IPS-NIHi7 (cell line): ENCODE data around the gene MYO15B.

ENCODE experiments used
- DNase-seq: peaks from one replicate; pipeline ENCODE4 v3.0.0; 2012; ENCODE audit warnings: mixed read lengths; ENCODE audit errors: extremely low spot score

Gene MYO15B

GRCh38 chr17:75558666-75559530 is 28.7 kb upstream of the MYO15B start:
- DNase-seq = no peak

GRCh38 chr17:75559958-75560533 is 27.6 kb upstream of the MYO15B start:
- no peak for DNase-seq

- DNase-seq = no peak
These were observed 25.5 kb upstream of the MYO15B start for GRCh38 chr17:75561927-75562603.

GRCh38 chr17:75563063-75563758 is 24.4 kb upstream of the MYO15B start:
- DNase-seq = no peak

GRCh38 chr17:75564195-75564594 is 23.4 kb upstream of the MYO15B start:
- DNase-seq = no peak

GRCh38 chr17:75565066-75565465 is 22.5 kb upstream of the MYO15B start:
- no peak for DNase-seq

GRCh38 chr17:75565618-75566017 is 22.0 kb upstream of the MYO15B start:
- DNase-seq = no peak

- no peak for DNase-seq
These were observed 21.2 kb upstream of the MYO15B start for GRCh38 chr17:75566416-75566815.

- no peak for DNase-seq
These were observed 20.8 kb upstream of the MYO15B start for GRCh38 chr17:75566834-75567233.

GRCh38 chr17:75568412-75569255 is 19.0 kb upstream of the MYO15B start:
- no peak for DNase-seq

GRCh38 chr17:75570034-75570676 is 17.4 kb upstream of the MYO15B start:
- DNase-seq = no peak

GRCh38 chr17:75570772-75571171 is 16.8 kb upstream of the MYO15B start:
- no peak for DNase-seq

- no peak for DNase-seq
These were observed 16.3 kb upstream of the MYO15B start for GRCh38 chr17:75571197-75571884.

GRCh38 chr17:75571885-75572215 is 15.8 kb upstream of the MYO15B start:
- no peak for DNase-seq

GRCh38 chr17:75572713-75573539 is 14.7 kb upstream of the MYO15B start:
- no peak for DNase-seq

GRCh38 chr17:75573540-75573957 is 14.1 kb upstream of the MYO15B start:
- no peak for DNase-seq

- DNase-seq = no peak
These were observed 13.6 kb upstream of the MYO15B start for GRCh38 chr17:75573994-75574393.

GRCh38 chr17:75574404-75575036 is 13.1 kb upstream of the MYO15B start:
- no peak for DNase-seq

- no peak for DNase-seq
These were observed 12.4 kb upstream of the MYO15B start for GRCh38 chr17:75575197-75575596.
